ENCODE results near the gene DPYSL3.

DPYSL3 gene

GRCh38 chr5:147487031-147487750 is 22.7 kb downstream of the DPYSL3 start:
- Mint-ChIP-seq H3K9me3 (peaks cover 4% of the 10 kb centered on the region), H3K27ac (no peak overlapping the region), H3K4me1 (ENCODE audit: low read depth) (peaks cover 4% of the 10 kb centered on the region), H3K27me3 (peaks cover 14% of the 10 kb centered on the region), H3K4me3 (no peak overlapping the region), H3K36me3 (ENCODE audit: low read depth) (no peaks in the 10 kb centered on the region)

GRCh38 chr5:147485814-147486213 is 24.1 kb downstream of the DPYSL3 start:
- Mint-ChIP-seq H3K36me3 (ENCODE audit: low read depth) (no peaks in the 10 kb centered on the region), H3K4me1 (ENCODE audit: low read depth) (peaks cover 4% of the 10 kb centered on the region), H3K4me3 (no peak overlapping the region)

GRCh38 chr5:147485046-147485445 is 24.8 kb downstream of the DPYSL3 start:
- peaks cover 4% of the 10 kb centered on the region for H3K9me3 Mint-ChIP-seq
- peaks cover 14% of the 10 kb centered on the region for H3K27me3 Mint-ChIP-seq
- H3K4me1 Mint-ChIP-seq (ENCODE audit: low read depth), result peaks cover 4% of the 10 kb centered on the region

More at GRCh38 chr5:147485814-147486213, 24.1 kb downstream of the DPYSL3 start:
- no peak overlapping the region for H3K27ac Mint-ChIP-seq
- peaks cover 4% of the 10 kb centered on the region for H3K9me3 Mint-ChIP-seq
- H3K27me3 Mint-ChIP-seq, result peaks cover 14% of the 10 kb centered on the region

GRCh38 chr5:147484708-147485020 is 25.2 kb downstream of the DPYSL3 start:
- peaks cover 16% of the 10 kb centered on the region for H3K27me3 Mint-ChIP-seq
- no peak overlapping the region for H3K4me3 Mint-ChIP-seq
- no peaks in the 10 kb centered on the region for H3K36me3 Mint-ChIP-seq (ENCODE audit: low read depth)
- H3K9me3 Mint-ChIP-seq, result peaks cover 4% of the 10 kb centered on the region
- peaks cover 4% of the 10 kb centered on the region for H3K4me1 Mint-ChIP-seq (ENCODE audit: low read depth)
- H3K27ac Mint-ChIP-seq, result no peak overlapping the region

More at GRCh38 chr5:147485046-147485445, 24.8 kb downstream of the DPYSL3 start:
- H3K27ac Mint-ChIP-seq, result no peak overlapping the region
- no peaks in the 10 kb centered on the region for H3K36me3 Mint-ChIP-seq (ENCODE audit: low read depth)
- no peak overlapping the region for H3K4me3 Mint-ChIP-seq

GRCh38 chr5:147483961-147484707 is 25.7 kb downstream of the DPYSL3 start:
- Mint-ChIP-seq H3K4me1 (ENCODE audit: low read depth) (peaks cover 4% of the 10 kb centered on the region), H3K27me3 (peaks cover 15% of the 10 kb centered on the region), H3K27ac (no peak overlapping the region), H3K36me3 (ENCODE audit: low read depth) (no peaks in the 10 kb centered on the region), H3K4me3 (no peak overlapping the region), H3K9me3 (peaks cover 4% of the 10 kb centered on the region)

- H3K4me3 Mint-ChIP-seq, result no peak overlapping the region
- no peak overlapping the region for H3K27ac Mint-ChIP-seq
- H3K4me1 Mint-ChIP-seq (ENCODE audit: low read depth), result peaks cover 4% of the 10 kb centered on the region
- peaks cover 18% of the 10 kb centered on the region for H3K27me3 Mint-ChIP-seq
- H3K9me3 Mint-ChIP-seq, result peaks cover 4% of the 10 kb centered on the region
- H3K36me3 Mint-ChIP-seq (ENCODE audit: low read depth), result no peaks in the 10 kb centered on the region
Observed at GRCh38 chr5:147483188-147483790, 26.6 kb downstream of the DPYSL3 start.

- peaks cover 23% of the 10 kb centered on the region for H3K27me3 Mint-ChIP-seq
- peaks cover 4% of the 10 kb centered on the region for H3K9me3 Mint-ChIP-seq
- H3K36me3 Mint-ChIP-seq (ENCODE audit: low read depth), result no peaks in the 10 kb centered on the region
- no peak overlapping the region for H3K4me3 Mint-ChIP-seq
- no peak overlapping the region for H3K27ac Mint-ChIP-seq
- peaks cover 4% of the 10 kb centered on the region for H3K4me1 Mint-ChIP-seq (ENCODE audit: low read depth)
Observed at GRCh38 chr5:147482706-147483180, 27.1 kb downstream of the DPYSL3 start.

GRCh38 chr5:147481874-147482705 is 27.8 kb downstream of the DPYSL3 start:
- H3K9me3 Mint-ChIP-seq, result peaks cover 7% of the 10 kb centered on the region
- peaks cover 26% of the 10 kb centered on the region for H3K27me3 Mint-ChIP-seq
- no peak overlapping the region for H3K4me3 Mint-ChIP-seq
- H3K27ac Mint-ChIP-seq, result no peak overlapping the region
- H3K36me3 Mint-ChIP-seq (ENCODE audit: low read depth), result no peaks in the 10 kb centered on the region
- H3K4me1 Mint-ChIP-seq (ENCODE audit: low read depth), result peaks cover 4% of the 10 kb centered on the region

GRCh38 chr5:147481376-147481775 is 28.5 kb downstream of the DPYSL3 start:
- Mint-ChIP-seq H3K9me3 (peaks cover 11% of the 10 kb centered on the region), H3K36me3 (ENCODE audit: low read depth) (no peaks in the 10 kb centered on the region), H3K27ac (no peak overlapping the region), H3K27me3 (peaks cover 33% of the 10 kb centered on the region), H3K4me1 (ENCODE audit: low read depth) (peaks cover 4% of the 10 kb centered on the region), H3K4me3 (no peak overlapping the region)

GRCh38 chr5:147479949-147480348 is 29.9 kb downstream of the DPYSL3 start:
- Mint-ChIP-seq H3K9me3 (peaks cover 7% of the 10 kb centered on the region), H3K27me3 (peaks cover 30% of the 10 kb centered on the region)

GRCh38 chr5:147479444-147479843 is 30.4 kb downstream of the DPYSL3 start:
- no peaks in the 10 kb centered on the region for H3K36me3 Mint-ChIP-seq (ENCODE audit: low read depth)
- H3K4me3 Mint-ChIP-seq, result no peak overlapping the region
- peaks cover 7% of the 10 kb centered on the region for H3K9me3 Mint-ChIP-seq
- no peak overlapping the region for H3K27ac Mint-ChIP-seq
- H3K27me3 Mint-ChIP-seq, result peaks cover 30% of the 10 kb centered on the region
- peaks cover 4% of the 10 kb centered on the region for H3K4me1 Mint-ChIP-seq (ENCODE audit: low read depth)

More at GRCh38 chr5:147479949-147480348, 29.9 kb downstream of the DPYSL3 start:
- H3K4me1 Mint-ChIP-seq (ENCODE audit: low read depth), result peaks cover 4% of the 10 kb centered on the region
- no peak overlapping the region for H3K27ac Mint-ChIP-seq
- no peak overlapping the region for H3K4me3 Mint-ChIP-seq
- no peaks in the 10 kb centered on the region for H3K36me3 Mint-ChIP-seq (ENCODE audit: low read depth)

GRCh38 chr5:147474140-147474539 is 35.7 kb downstream of the DPYSL3 start:
- no peak overlapping the region for H3K4me3 Mint-ChIP-seq
- H3K36me3 Mint-ChIP-seq (ENCODE audit: low read depth), result no peaks in the 10 kb centered on the region
- H3K27me3 Mint-ChIP-seq, result peaks cover 34% of the 10 kb centered on the region
- H3K9me3 Mint-ChIP-seq, result peaks cover 11% of the 10 kb centered on the region
- no peak overlapping the region for H3K27ac Mint-ChIP-seq
- no peaks in the 10 kb centered on the region for H3K4me1 Mint-ChIP-seq (ENCODE audit: low read depth)

GRCh38 chr5:147472664-147473475 is 37.0 kb downstream of the DPYSL3 start:
- peaks cover 26% of the 10 kb centered on the region for H3K27me3 Mint-ChIP-seq
- no peaks in the 10 kb centered on the region for H3K4me1 Mint-ChIP-seq (ENCODE audit: low read depth)
- H3K36me3 Mint-ChIP-seq (ENCODE audit: low read depth), result no peaks in the 10 kb centered on the region
- H3K4me3 Mint-ChIP-seq, result no peak overlapping the region
- H3K9me3 Mint-ChIP-seq, result peaks cover 11% of the 10 kb centered on the region
- H3K27ac Mint-ChIP-seq, result no peak overlapping the region
